GM21786 (cell line): ENCODE results near the gene MYO1B.
"Not testable (repeated sequence)": the region's sequence is repeated elsewhere in the genome, so short reads cannot be mapped to it uniquely, and the experiment has no call there.

Source experiments
- ATAC-seq: cut with Tn5 transposase; IDR thresholded peaks from one replicate; pipeline ENCODE4 v1.9.1; 2021; ENCODE audit not compliant: unreplicated experiment

The MYO1B gene

GRCh38 chr2:191441496-191442214 is 196.5 kb downstream of the MYO1B start:
- no peak for ATAC-seq

GRCh38 chr2:191443446-191443845 is 198.2 kb downstream of the MYO1B start:
- no peak for ATAC-seq

- no peak for ATAC-seq
Observed at GRCh38 chr2:191446910-191447309, 201.7 kb downstream of the MYO1B start.

GRCh38 chr2:191451116-191451515 is 205.9 kb downstream of the MYO1B start:
- ATAC-seq = no peak

- no peak for ATAC-seq
Observed at GRCh38 chr2:191452065-191452464, 206.9 kb downstream of the MYO1B start.

- no peak for ATAC-seq
Observed at GRCh38 chr2:191453761-191454160, 208.6 kb downstream of the MYO1B start.

GRCh38 chr2:191456506-191456905 is 211.3 kb downstream of the MYO1B start:
- ATAC-seq = not testable (repeated sequence)

GRCh38 chr2:191459158-191459557 is 214.0 kb downstream of the MYO1B start:
- no peak for ATAC-seq

- no peak for ATAC-seq
Observed at GRCh38 chr2:191462370-191462769, 217.2 kb downstream of the MYO1B start.

- ATAC-seq = no peak
Observed at GRCh38 chr2:191463790-191464189, 218.6 kb downstream of the MYO1B start.

- no peak for ATAC-seq
Observed at GRCh38 chr2:191465766-191466420, 220.7 kb downstream of the MYO1B start.

- ATAC-seq = no peak
Observed at GRCh38 chr2:191467113-191467512, 221.9 kb downstream of the MYO1B start.

GRCh38 chr2:191470306-191470705 is 225.1 kb downstream of the MYO1B start:
- no peak for ATAC-seq

GRCh38 chr2:191474464-191474863 is 229.3 kb downstream of the MYO1B start:
- no peak for ATAC-seq
